SHP77 (cell line): ENCODE data around the gene PDCL3.

Experiments
- DNase-seq, 2 experiments: peaks; one replicate each; lab custom pipeline; 2025; lab: John Stamatoyannopoulos, UW

Gene PDCL3

DNA sequence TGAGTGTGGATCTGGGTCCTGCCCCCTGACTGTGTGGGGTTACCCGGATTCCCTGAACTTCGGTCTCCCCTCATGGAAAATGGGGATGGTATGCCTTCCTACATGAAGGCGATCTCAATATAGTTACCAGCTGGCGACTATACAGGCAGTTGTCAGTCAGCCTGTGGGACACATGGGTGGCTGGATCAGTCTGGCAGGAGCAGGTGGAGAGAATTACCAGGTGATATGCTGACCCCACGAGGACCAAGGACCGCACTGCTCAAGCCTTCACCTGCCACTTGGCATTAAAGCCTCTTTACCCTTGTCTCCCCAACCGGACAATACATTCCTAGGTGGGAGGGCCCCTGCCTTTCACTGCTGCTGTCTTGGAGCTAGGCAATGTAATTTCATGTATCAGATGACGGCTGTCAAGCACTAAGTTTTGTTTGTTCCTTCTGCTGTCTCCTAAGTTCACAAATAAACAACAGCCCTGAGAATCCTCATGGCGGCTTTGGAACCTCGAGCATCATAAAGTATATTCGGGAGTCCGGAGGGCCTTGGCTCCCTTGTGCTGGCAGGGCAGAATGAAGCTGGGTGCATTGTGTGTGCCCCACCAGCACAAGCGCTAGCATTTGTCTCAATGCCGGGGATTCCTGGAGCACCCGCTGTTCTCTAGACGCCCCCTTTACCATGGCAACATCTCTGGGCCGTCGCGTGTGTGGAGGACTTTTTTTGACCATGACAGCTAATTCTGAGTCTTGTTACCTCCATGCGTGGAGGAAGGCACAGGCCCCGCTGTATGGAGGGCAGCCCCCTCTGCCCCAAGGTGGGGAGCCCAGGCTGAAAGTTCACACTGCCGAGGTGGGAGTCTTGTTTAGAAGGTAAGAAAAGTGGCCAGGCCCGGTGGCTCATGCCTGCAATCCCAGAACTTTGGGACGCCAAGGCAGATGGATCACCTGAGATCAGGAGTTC is 48.6 kb downstream of the PDCL3 start:
- DNase-seq, result no peak

DNA sequence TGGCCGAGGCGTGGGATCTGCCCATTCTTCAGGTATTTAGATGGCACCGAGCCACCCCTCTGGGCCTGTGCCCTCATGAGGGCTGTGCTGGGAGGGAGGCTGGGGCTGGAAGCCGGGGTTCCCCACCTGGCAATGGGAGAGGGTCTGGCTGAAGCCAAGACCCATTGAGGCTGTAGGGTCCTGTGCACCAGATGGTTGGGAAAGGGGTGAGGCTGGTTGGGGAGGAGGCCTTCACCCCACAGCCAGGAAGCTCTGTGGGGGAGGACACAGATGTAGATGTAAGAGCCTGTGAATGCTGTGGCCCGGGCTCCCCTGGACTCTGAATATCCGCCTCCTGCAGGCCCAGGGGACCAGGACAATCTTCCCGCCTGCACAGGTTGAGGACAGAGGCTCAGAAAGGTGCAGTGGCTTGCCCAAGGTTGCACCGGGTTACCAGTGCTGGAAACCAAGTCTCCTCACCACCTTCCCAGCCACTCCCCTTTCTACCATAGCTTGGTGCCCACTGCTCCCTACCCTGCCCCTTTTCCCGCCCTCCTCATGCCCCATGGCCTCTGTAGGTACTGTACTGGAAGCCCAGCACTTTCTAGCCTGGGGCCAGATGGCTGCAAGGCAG is 49.7 kb downstream of the PDCL3 start:
- no peak for DNase-seq

DNA sequence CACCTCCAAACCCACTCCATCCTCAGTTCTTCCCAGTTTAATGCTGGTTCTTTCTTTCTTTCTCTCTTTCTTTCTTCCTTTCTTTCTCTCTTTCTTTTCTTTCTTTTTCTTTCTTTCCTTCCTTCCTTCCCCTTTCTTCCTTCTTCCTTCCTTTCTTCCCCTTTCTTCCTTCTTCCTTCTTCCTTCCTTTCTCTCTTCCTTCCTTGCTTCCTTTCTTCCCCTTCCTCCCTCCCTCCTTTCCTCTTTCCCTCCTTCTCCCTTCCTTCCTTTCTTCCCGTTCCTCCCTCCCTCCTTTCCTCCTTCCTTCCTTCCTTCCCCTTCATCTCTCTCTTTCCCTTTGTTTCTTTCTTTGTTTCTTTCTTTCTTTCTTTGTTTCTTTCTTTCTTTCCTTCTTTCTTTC is 50.9 kb downstream of the PDCL3 start:
- DNase-seq, result no peak

DNA sequence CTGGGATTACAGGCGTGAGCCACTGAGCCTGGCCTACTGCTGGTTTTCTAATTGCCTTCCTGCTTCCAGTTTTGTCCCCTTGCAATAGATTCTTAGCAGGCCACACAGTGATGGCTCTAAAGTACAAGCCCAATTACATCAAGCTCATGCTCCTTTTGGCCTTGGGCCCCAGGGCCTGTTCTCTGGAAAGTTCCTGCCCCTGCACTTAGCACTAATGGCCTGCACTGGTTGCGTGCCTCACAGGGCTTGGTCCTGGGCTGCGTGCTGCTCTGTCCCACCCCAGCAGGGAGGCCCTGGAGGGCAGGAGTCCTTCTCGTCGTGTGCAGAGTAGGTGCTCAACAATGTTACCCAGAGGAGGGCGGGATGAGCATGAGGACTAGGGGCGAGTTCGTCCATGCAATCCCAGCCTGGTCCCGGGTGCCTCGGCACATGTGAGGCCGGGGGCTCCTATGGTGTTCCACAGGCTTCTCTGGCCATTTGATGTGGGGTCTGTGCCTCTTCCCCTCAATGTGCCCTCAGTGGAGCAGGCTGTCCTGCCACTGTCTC is 51.7 kb downstream of the PDCL3 start:
- no peak for DNase-seq

DNA sequence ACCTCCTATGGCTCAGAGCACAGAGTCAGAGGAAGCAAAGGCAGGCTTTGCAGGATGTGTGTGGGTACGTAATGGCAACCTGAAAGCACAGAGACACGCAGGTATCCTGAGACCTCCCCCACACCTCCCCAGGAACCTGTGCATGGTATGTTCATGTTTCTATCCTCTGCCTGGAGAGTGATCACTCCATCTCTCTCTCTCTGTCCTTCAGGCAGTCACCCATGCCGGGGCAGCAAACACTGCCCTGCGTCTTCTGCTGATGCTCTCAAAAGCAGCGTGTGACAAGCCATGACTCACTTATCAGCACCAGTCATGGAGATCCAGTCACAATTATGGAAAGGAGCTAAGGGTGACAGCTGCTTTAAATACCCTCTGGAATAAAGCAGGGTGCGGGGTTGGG is 52.7 kb downstream of the PDCL3 start:
- no peak for DNase-seq

DNA sequence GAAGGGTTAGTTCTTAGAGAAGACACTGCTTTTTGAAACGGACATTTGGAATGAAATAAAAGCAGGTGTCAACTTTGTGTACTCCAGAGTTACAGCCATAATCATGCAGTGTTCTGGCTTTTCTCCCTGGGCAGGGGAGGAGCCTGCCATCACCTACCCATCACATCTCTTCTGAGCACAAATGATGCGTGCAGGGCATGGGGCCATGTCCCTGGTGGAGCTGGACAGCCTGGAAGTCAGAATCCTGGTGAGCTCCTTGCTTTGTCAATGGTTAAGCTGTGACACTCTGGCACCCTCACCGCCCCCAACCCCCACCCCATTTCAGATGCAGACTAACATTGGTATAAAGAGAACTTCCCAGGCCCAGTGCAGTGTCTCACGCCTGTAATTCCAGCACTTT is 53.1 kb downstream of the PDCL3 start:
- no peak for DNase-seq

DNA sequence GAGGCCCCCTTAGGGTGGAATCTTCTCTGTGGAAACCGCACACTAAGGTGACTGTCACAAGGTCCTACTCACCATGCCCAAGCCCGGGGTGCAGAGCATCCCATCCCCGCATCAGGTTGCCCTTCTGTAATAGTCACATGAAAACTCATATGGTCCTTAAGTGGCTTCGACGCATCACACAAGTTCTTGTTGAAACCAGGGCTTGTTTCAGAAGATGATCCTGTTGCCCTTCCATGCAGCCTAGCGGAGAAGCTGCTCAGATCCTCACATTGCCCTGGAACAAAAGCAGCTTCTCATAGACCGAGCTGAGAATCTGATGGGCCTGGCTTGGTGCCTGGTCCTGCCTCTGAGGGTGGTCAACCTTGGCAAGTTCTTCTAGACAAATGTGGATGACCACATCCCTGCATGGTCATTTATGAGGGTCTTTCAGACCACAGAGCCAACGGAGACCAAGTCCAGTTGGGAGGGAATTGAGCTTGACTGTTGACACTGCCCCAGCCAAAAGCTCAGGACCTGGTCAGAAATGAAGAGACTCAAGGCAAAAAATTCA is 54.1 kb downstream of the PDCL3 start:
- DNase-seq, result no peak

DNA sequence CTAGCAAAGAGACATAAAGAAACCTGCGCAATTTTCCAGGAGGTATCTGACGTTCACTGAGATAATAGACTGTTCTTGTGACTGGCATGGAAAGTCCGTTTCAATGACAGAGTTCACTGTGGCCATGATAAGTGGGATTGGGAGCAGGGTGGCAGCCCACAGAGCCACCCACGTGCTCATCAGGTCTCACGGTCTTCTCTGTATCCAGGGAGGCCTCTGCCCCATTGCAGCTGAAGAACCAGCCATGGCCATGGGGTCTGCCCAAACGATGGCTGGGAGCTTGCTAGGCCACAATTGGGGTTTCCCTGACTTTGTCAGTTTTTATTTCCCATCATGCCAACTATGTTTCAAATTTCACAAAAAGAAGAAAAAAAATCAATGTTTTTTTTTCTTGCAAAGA is 57.2 kb downstream of the PDCL3 start:
- DNase-seq, result no peak

DNA sequence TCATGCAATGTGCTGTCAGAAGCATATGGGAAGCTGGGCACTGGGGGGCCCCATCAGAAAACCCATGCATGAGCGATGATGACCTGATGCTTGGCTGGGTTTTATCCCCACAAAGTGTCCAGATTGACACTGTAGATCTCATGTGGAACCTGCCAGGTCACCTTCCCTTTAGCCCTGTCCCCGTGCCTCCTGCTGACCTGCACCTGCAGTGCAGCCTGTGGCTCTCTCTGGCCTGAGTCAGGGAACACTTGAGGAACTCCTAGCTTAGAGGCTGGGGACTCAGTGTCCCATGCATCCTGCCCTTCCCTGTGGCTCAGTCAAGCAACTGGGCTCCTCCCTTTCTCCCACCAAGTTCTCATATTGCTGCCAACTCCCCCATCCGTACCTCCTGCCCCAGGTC is 57.7 kb downstream of the PDCL3 start:
- no peak for DNase-seq

DNA sequence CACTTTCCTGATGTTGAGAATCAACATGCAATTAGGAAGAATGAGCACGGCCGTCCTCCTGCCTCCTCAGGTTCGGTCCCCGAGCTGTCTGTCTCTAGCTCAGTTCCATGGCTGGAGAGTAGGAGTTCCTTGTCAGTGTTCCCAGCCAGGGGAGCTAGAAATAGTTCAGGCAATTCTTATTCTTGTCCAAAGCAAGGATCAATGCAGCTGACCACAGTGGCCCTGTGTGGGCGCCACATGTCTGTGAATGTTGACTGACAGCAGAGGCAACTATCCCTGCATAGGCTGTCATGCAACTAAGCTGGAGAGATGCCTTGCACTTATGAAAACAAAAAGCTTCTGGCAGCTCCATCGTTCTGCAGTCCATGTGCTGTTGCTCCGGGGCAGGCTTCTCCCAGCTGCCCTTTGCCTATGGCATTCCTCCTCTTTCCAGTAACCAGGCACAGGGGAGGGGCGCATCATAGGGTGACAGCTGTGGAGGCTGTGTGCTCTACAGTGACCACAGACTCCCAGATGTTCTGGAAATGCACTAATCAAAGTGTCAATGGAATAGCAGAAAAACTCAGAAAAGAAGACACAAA is 58.7 kb downstream of the PDCL3 start:
- no peak for DNase-seq

DNA sequence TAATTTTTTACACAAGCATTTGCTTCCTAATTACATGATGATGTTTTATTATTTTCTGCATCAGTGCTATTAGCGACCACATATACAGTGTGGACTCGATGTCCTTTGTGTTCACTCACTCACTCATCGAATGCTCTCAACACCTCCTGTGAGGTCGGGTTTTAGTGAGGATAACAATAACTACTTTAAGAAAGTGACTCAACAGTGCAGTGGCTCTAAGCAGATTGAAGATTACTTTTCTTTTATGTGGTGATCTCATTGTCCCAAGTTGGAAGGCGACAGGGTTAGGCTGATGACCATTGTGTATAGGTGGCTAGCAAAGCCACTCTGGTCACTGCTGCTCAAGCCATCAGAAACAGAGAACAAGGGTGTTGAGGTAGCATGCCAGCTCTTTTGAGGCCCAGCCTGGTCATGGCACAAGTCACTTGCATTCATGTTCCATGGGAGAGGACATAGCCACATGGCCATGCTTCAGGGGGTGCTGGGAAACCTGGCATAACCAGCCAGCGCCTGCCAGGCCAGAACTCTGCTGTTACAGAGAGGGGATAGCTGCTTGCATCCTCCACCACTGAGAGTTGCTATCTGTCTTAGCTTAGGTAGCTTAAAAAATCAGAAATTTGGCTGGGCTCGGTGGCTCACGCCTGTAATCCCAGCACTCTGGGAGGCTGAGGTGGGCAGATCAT is 60.4 kb downstream of the PDCL3 start:
- no peak for DNase-seq

DNA sequence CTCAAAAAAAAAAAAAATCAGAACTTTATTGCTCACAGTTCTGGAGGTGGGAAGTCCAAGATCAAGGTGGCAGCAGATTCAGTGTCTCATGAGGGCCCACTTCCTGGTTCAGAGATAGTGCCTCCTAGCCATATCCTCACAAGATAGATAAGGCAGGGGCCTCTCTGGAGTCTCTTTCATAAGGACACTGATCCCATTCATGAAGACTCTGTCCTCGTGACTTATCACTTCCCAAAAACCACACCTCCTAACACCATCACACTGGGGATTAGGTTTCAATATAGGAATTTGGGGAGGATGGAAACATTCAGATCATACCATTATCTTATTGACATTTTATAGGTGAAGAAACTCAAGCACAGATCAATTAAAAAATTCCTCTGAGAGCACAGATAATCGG is 61.1 kb downstream of the PDCL3 start:
- DNase-seq, result no peak

DNA sequence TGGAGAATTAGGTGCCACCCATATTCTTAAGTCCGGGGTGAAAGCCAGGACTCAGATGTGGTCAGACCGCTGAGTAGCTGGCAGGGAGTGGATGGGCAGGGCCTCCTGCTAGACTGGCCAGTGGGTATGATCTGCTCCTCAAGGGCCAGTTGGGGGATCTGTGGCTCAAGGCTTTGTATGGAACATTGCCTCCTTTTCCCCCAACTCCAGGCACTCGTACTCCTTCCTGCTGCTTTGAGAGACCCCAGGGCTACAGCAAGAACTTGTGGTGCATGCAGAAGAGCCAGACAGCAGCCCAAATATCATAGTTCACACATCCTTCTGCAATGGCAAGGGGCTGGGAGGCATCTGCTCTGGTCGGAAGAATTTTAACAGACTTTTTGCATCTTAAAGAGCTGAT is 61.7 kb downstream of the PDCL3 start:
- DNase-seq, result no peak

DNA sequence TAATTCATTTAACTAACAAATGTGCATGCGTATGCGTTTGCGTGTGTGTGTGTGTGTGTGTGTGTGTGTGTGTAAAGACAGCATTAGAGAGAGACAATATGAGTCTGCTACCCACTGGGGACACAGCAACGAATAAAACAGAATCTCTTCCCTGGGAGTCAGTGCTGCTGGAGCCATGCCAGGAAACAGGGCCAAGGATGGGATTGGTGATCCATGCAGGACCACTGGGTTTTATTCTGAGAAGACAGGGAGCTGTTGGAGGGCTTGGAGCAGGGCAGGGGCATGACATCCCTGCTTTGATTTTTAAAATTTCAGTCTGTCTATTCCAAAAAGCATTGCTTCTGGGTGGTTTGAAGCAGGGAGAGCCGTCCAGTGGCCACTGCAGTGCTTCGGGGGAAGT is 62.9 kb downstream of the PDCL3 start:
- DNase-seq, result no peak
